Measurements from ENCODE around the gene CFAP90.

GRCh38 chr5:7805379-7805778 is 45.6 kb downstream of the CFAP90 start:
- TF ChIP-seq EZH2 (IDR thresholded peaks at IDR 0.05; ENCODE audit: insufficient read depth, low read length) (no peak), CTCF (IDR thresholded peaks at IDR 0.05; ENCODE audit: insufficient read depth, low read depth, low read length) (no peak)

All from astrocyte (in vitro differentiated cells and primary cell).